ENCODE measurements around the gene LRRC23.
"Not testable (repeated sequence)": the region's sequence is repeated elsewhere in the genome, so short reads cannot be mapped to it uniquely, and the experiment has no call there.

The LRRC23 gene, protein sequence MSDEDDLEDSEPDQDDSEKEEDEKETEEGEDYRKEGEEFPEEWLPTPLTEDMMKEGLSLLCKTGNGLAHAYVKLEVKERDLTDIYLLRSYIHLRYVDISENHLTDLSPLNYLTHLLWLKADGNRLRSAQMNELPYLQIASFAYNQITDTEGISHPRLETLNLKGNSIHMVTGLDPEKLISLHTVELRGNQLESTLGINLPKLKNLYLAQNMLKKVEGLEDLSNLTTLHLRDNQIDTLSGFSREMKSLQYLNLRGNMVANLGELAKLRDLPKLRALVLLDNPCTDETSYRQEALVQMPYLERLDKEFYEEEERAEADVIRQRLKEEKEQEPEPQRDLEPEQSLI

DNA sequence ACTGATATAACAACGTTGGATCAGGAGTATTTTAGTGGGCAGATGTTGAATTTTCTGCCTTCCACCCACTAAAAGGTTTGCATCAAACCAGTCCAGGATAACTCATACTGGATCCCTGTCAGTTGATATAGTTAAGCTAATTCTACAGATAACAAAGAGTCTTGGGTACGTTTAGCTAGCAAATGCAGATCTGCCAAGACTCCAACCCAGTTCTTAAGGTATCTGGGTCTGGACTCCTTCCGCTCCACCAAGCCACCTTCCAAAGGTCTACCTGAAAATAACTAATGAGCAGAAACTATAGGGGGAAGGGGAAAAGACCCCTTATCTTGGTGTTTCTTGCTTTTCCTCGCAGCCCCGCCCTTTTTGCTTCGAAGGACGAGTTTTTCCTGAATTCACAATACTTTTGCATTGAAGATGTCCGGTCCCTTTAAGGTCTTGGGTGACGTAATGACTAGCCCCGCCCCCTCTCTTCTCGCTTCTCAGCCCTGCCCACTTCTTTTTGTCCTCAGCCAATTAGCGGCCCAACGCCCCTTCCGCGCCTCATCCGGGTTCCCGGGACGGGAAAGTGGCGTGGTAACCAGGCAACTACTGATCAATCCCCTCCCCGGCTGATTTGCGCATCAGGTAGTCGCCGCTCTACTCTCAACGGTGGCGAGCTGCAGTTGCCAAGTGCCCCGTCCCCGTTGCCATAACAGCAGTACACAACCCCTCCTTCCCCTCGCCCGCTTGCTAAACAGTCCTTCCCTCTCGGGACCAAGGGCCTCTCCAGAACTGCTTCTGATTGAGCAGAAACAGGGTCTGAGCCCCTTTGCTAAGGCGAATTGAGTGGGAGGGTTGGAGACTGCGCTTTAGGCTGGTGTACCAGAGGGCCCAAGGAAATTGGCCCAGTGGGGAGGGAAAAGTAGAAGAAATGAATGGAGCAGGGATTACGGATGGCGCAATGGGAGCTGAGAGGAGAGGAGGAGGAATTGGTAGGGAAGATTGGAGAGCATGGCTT, at the start of gene LRRC23:
TSS of gene LRRC23 (plus strand) at position 543 of the 997 bp plus-strand sequence. CDS start 812 bp downstream, outside the sequence.
- peak; percentile 97 for ATAC-seq
- no peak within 1 kb of the TSS for H3K27ac Mint-ChIP-seq
- H3K27me3 Mint-ChIP-seq = no peaks in the 10 kb centered on the region
- H3K9me3 Mint-ChIP-seq = no peaks in the 10 kb centered on the region
- DNase-seq = peak; percentile 94 to 98
- H3K4me3 Mint-ChIP-seq = no peak within 1 kb of the TSS
- H3K4me1 Mint-ChIP-seq = peaks cover 12% of the 10 kb centered on the region

- no peak for DNase-seq
Observed at GRCh38 chr12:6855322-6855721, 49.3 kb upstream of the LRRC23 start.

GRCh38 chr12:6858799-6859198, 45.8 kb upstream of the LRRC23 start:
- no peak for DNase-seq
- Mint-ChIP-seq H3K27me3 (no peaks in the 10 kb centered on the region), H3K27ac (no peak overlapping the region), H3K9me3 (no peaks in the 10 kb centered on the region), H3K4me1 (peaks cover 8% of the 10 kb centered on the region), H3K4me3 (no peak overlapping the region)
- ATAC-seq = no peak

More at GRCh38 chr12:6855322-6855721, 49.3 kb upstream of the LRRC23 start:
- peaks cover 23% of the 10 kb centered on the region for H3K4me1 Mint-ChIP-seq
- ATAC-seq = no peak
- no peak overlapping the region for H3K4me3 Mint-ChIP-seq
- H3K9me3 Mint-ChIP-seq = no peaks in the 10 kb centered on the region
- no peaks in the 10 kb centered on the region for H3K27me3 Mint-ChIP-seq
- H3K27ac Mint-ChIP-seq = no peak overlapping the region

DNA sequence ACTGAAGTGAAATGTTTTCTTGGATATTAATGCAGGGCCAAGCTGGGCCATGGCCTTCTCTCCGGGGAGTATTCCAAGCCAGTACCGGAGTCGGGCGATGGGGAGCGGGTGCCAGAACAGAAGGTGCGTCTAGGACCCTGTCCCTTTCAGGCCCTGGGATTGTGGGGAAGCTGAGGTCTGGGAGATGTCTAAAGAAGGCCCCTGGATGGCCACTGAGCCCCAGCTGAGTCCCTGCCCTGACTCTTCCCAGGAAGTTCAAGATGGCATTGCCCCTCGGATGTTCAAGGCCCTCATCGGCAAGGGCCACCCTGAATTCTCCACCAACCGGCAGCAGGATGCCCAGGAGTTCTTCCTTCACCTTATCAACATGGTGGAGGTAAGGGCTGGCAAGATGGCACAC, 44.5 kb upstream of the LRRC23 start:
- no peaks in the 10 kb centered on the region for H3K27me3 Mint-ChIP-seq
- no peak overlapping the region for H3K4me3 Mint-ChIP-seq
- ATAC-seq (no peak), DNase-seq (no peak)
- H3K27ac Mint-ChIP-seq = no peak overlapping the region
- H3K9me3 Mint-ChIP-seq = no peaks in the 10 kb centered on the region
- H3K4me1 Mint-ChIP-seq = no peaks in the 10 kb centered on the region

DNA sequence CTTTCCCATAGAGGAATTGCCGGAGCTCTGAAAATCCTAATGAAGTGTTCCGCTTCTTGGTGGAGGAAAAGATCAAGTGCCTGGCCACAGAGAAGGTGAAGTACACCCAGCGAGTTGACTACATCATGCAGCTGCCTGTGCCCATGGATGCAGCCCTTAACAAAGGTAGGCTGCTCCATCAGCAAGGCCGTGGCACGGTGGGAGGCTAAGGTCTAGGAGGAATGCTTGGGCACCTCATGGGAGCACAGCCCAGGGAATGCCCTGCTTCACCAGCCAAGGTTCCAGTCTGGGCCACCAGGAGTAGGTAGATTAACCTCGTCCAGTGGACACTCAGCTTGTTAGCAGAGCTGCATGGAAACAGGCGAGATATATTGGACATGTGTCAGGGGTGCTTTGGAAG, 43.7 kb upstream of the LRRC23 start:
- Mint-ChIP-seq H3K4me1 (peaks cover 5% of the 10 kb centered on the region), H3K27ac (no peak overlapping the region), H3K9me3 (no peaks in the 10 kb centered on the region), H3K4me3 (no peak overlapping the region), H3K27me3 (no peaks in the 10 kb centered on the region)
- DNase-seq = no peak
- ATAC-seq = no peak

GRCh38 chr12:6861391-6861790, 43.2 kb upstream of the LRRC23 start:
- peaks cover 9% of the 10 kb centered on the region for H3K4me1 Mint-ChIP-seq
- no peak for DNase-seq
- no peak overlapping the region for H3K27ac Mint-ChIP-seq
- no peaks in the 10 kb centered on the region for H3K27me3 Mint-ChIP-seq
- ATAC-seq = no peak
- H3K4me3 Mint-ChIP-seq = no peak overlapping the region
- no peaks in the 10 kb centered on the region for H3K9me3 Mint-ChIP-seq

GRCh38 chr12:6863033-6863432, 41.6 kb upstream of the LRRC23 start:
- Mint-ChIP-seq H3K27ac (no peak overlapping the region), H3K9me3 (no peaks in the 10 kb centered on the region), H3K27me3 (no peaks in the 10 kb centered on the region), H3K4me1 (peaks cover 15% of the 10 kb centered on the region), H3K4me3 (no peak overlapping the region)
- ATAC-seq = no peak
- DNase-seq = no peak

DNA sequence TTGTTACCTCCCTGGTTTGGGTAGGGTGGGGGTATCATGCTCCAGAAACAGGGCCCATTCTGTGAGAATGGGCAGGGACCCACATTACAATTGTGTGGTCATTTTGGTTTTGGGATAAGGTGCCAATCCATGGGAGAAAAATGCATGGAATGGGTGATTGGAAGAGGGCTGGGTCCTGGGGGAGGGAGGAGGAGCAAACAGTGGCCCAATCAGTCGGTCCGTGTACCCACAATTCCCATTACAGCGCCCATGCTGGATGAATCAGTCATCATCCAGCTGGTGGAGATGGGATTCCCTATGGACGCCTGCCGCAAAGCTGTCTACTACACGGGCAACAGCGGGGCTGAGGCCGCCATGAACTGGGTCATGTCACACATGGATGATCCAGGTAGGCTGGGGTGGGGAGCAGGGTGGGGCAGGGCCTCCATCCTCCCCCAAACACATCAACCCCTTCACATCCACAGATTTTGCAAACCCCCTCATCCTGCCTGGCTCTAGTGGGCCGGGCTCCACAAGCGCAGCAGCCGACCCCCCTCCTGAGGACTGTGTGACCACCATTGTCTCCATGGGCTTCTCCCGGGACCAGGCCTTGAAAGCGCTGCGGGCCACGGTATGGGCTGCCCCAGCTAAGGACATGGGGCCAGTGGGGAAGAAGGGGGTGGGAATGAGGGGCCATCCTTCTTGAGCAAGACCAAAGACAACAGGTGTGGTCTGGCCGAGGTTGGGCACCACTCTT, 40.9 kb upstream of the LRRC23 start:
- ATAC-seq = no peak
- no peaks in the 10 kb centered on the region for H3K9me3 Mint-ChIP-seq
- no peak overlapping the region for H3K27ac Mint-ChIP-seq
- H3K27me3 Mint-ChIP-seq = no peaks in the 10 kb centered on the region
- peaks cover 21% of the 10 kb centered on the region for H3K4me1 Mint-ChIP-seq
- no peak for DNase-seq
- H3K4me3 Mint-ChIP-seq = no peak overlapping the region

DNA sequence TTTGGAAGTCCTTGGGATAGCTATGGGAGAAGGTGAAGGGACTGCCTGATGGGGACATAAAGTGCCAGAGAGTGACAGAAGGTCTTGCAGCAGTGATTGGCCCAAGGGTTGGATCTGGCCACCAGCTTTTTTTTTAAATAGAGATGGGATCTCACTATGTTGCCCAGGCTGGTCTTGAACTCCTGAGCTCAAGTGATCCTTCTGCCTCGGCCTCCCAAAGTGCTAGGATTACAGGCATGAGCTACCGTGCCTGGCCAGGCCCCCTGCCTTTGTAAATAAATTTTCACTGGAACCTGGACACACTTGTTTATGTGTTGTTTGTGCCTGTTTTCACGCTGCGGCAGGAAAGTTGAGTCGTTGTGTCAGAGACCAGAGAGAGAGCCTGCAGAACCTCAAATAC, 39.3 kb upstream of the LRRC23 start:
- not testable (repeated sequence) for H3K9me3 Mint-ChIP-seq, H3K27me3 Mint-ChIP-seq, ATAC-seq, H3K4me3 Mint-ChIP-seq, H3K27ac Mint-ChIP-seq, DNase-seq
- H3K4me1 Mint-ChIP-seq = peaks cover 36% of the 10 kb centered on the region

- Mint-ChIP-seq H3K27me3 (no peaks in the 10 kb centered on the region), H3K4me3 (peak overlapping the region; percentile 96), H3K4me1 (peaks cover 47% of the 10 kb centered on the region), H3K9me3 (no peaks in the 10 kb centered on the region), H3K27ac (peak overlapping the region in 1 of 2 donors; percentile 2)
- peak in 1 of 2 donors; percentile 18 for DNase-seq
- no peak for ATAC-seq
Observed at GRCh38 chr12:6866163-6866919, 38.3 kb upstream of the LRRC23 start.

DNA sequence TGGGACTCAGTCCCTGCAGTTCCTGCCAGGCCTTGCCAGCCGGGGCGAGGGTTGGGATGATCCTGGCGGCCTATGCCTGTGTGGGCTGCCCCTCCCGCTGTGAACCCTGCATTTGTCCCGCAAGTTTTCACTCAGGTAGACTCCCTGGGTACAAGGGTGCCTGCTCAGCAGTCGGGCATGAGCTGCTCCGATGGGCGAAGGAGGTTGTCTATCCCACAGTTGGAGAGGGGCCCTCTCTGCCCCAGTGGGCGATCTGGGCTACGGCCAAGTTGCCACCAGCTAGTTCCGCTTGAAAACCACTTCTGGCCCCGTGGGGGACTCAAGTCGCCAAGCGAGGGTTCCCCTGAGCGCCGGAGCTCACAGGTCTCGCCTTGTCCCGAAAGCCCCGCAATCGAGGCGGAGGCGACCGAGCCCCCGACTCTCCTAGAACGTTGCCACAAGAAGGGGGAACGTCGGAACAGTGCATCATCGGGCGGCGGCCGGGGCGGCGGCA, 37.7 kb upstream of the LRRC23 start:
- no peaks in the 10 kb centered on the region for H3K27me3 Mint-ChIP-seq
- ATAC-seq = peak; percentile 10
- H3K4me3 Mint-ChIP-seq = peak overlapping the region; percentile 96
- H3K27ac Mint-ChIP-seq = peak overlapping the region; percentile 94 to 98
- peaks cover 53% of the 10 kb centered on the region for H3K4me1 Mint-ChIP-seq
- H3K9me3 Mint-ChIP-seq = no peaks in the 10 kb centered on the region
- DNase-seq = peak in 1 of 2 donors; percentile 11

- ATAC-seq = peak; percentile 78
- peak within 1 kb of the TSS; percentile 96 for H3K4me3 Mint-ChIP-seq
- peak within 1 kb of the TSS; percentile 94 to 98 for H3K27ac Mint-ChIP-seq
- H3K27me3 Mint-ChIP-seq = no peaks in the 10 kb centered on the region
- H3K9me3 Mint-ChIP-seq = no peaks in the 10 kb centered on the region
- DNase-seq = peak; percentile 82
- peaks cover 59% of the 10 kb centered on the region for H3K4me1 Mint-ChIP-seq
Observed at GRCh38 chr12:6867413-6868210, 37.0 kb upstream of the LRRC23 start, which contains the start of gene TPI1. Gene TPI1 (plus strand): TSS chr12:6867531. CDS start chr12:6867567, 36 bp downstream.

DNA sequence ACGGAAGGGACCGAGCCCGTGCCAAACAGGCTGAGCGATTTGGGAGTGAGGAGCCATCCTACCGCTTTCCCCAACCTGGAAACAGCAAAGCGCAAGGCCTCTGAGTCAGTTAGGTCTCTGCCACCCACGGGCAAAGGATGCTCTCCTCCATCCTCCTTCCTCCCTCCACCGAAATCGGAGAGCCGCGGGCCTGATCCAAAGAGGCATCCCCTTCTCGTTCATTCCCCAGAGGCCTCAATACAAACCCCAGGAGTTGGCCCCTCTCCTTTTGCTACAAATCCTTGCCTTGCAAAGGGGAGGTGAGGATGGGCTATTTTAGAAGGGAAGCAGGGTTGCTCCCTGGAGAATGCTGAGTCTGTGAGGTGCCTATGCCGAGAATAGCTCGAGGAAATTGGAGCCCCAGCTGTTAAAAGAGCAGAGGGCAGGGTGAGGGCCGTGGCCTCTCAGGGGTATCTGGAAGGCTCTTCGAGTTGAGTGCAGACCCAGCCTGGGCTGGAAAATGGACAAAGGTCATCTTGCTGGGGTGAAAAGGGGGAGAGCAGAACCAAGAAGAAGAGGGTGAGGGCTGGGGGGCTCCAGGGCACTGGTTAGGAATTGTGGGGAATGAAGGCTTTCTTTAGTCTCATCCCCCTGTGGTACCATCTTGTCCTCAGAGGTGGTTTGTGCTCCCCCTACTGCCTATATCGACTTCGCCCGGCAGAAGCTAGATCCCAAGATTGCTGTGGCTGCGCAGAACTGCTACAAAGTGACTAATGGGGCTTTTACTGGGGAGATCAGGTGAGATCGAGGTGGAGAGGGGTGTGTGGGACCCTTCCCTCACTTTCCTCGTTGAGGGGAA, 36.2 kb upstream of the LRRC23 start:
- DNase-seq (peak in 1 of 2 donors; percentile 8), ATAC-seq (peak; percentile 6)
- Mint-ChIP-seq H3K27ac (peak overlapping the region; percentile 88 to 93), H3K4me3 (peak overlapping the region; percentile 96), H3K9me3 (no peaks in the 10 kb centered on the region), H3K27me3 (no peaks in the 10 kb centered on the region), H3K4me1 (peaks cover 66% of the 10 kb centered on the region)

All from stimulated activated naive CD8-positive, alpha-beta T cell treated with anti-CD3 and anti-CD28 coated beads, Interleukin-15, amount 100 ng/mL, for 72 hours (primary cell).